SU-DHL-6 (cell line): ENCODE measurements around the gene TOX2.

ENCODE experiments used
- CTCF ChIP-seq: fragments of 200-600 bp; sonication (generic); IDR thresholded peaks from one replicate; pipeline ENCODE4 v1.5.1; 2017; ENCODE audit warnings: antibody characterized with exemption, mild to moderate bottlenecking, low read length, moderate library complexity; ENCODE audit not compliant: insufficient read depth, poor library complexity, severe bottlenecking
- EZH2phosphoT487 ChIP-seq: fragments of 200-600 bp; sonication (generic), shearing (Covaris generic); conservative IDR thresholded peaks from 2 replicates; pipeline ENCODE4 v1.6.1; 2018; ENCODE audit warnings: mild to moderate bottlenecking, antibody characterized with exemption, low read length, moderate library complexity, mixed read lengths

GRCh38 chr20:43983904-43984361, 69.3 kb downstream of the TOX2 start:
- TF ChIP-seq CTCF (no peak), EZH2phosphoT487 (no peak)
